ENCODE data around the gene TMEM200C.

GRCh38 chr18:5941890-5942289 is 46.6 kb upstream of the TMEM200C start:
- TF ChIP-seq CTCF (conservative IDR thresholded peaks at IDR 0.05 in 1 of 2, IDR thresholded peaks at IDR 0.05 in 1 of 2; ENCODE audit: low read depth in 1 of 2, low read length in 2 of 2) (no peak), EZH2 (IDR thresholded peaks at IDR 0.05; ENCODE audit: low read length, missing control alignments) (no peak)
